PC-9 (cell line): Measurements from ENCODE around the gene SPIRE2.
"Not testable (repeated sequence)": the region's sequence is repeated elsewhere in the genome, so short reads cannot be mapped to it uniquely, and the experiment has no call there.

Experiments used
- EZH2 ChIP-seq: fragments of 200-600 bp; sonication (generic); IDR thresholded peaks from 2 replicates; pipeline ENCODE4 v1.8.0; 2017; ENCODE audit warnings: antibody characterized with exemption, low read depth
- TF ChIP-seq, protein P1 (sequence below): fragments of 200-600 bp; sonication (generic); conservative IDR thresholded peaks from 2 replicates; pipeline ENCODE4 v1.6.1; 2017; ENCODE audit warnings: mixed run types, antibody characterized with exemption, mild to moderate bottlenecking, moderate library complexity

- TF ChIP-seq, protein P1, sequence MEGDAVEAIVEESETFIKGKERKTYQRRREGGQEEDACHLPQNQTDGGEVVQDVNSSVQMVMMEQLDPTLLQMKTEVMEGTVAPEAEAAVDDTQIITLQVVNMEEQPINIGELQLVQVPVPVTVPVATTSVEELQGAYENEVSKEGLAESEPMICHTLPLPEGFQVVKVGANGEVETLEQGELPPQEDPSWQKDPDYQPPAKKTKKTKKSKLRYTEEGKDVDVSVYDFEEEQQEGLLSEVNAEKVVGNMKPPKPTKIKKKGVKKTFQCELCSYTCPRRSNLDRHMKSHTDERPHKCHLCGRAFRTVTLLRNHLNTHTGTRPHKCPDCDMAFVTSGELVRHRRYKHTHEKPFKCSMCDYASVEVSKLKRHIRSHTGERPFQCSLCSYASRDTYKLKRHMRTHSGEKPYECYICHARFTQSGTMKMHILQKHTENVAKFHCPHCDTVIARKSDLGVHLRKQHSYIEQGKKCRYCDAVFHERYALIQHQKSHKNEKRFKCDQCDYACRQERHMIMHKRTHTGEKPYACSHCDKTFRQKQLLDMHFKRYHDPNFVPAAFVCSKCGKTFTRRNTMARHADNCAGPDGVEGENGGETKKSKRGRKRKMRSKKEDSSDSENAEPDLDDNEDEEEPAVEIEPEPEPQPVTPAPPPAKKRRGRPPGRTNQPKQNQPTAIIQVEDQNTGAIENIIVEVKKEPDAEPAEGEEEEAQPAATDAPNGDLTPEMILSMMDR = not testable (repeated sequence)
- TF ChIP-seq EZH2 = not testable (repeated sequence)
Observed at GRCh38 chr16:89833664-89834363, 5.5 kb downstream of the SPIRE2 start.
